DMS53 treated with DMSO at 0.1 percent for 48 hours (cell line): ENCODE data around the gene COMMD6.
"Not testable (repeated sequence)": the region's sequence is repeated elsewhere in the genome, so short reads cannot be mapped to it uniquely, and the experiment has no call there.

Source experiments
- DNase-seq: peaks from one replicate; lab custom pipeline; 2025; ENCODE audit not compliant: unreplicated experiment; lab: John Stamatoyannopoulos, UW

COMMD6 gene

DNA sequence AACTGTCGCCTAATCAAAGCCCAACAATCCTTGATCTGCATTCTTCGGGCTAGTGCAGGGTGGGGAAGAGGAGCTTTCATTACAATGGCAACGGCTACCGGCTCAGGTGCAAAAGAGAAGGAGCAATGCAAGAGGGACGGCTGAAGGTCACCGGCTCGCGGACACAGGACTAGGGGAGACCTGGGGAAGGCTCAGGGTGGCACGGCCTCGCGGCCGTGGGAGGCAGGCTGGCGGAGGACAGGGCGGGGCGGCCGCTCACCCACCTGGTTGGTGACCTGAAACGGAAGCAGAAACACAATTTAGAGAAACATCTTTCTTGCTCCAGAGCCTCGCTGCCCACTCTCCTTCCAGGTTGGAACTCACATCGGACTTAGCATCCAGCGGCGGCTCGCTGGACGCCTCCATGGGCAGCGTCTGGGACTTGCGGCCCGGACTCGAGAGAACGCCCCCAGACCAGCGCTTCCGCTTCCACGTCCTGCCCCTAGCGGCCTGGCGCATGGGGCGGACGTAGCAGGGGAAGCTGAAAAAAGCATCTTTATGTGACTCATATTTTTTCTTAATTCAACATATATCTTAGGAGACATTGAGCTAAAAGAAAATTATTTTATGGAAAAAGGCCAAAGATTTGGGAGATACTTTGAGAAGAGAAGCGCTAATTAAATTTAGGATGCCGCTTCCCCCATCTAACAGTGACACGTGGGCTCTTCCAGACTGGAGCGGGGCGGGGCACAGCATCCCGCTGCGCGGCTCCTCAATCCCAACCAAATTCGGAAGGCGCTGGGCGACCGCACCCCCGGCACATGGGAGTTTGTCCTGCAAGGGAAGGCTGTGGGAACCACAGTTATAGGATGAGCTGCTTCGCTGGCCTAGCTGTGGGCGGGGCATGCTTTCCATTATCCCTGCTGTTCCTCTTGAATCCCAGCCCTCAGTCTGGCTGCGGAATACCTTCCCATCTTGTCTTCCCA lies at the start of gene COMMD6:
COMMD6 (minus strand) TSS at position 441 of the 965 bp plus-strand sequence; CDS start at position 405, 36 bp downstream.
- DNase-seq, result peak; percentile 58

GRCh38 chr13:75585153-75585552 lies 47.5 kb upstream of the COMMD6 start:
- no peak for DNase-seq

DNA sequence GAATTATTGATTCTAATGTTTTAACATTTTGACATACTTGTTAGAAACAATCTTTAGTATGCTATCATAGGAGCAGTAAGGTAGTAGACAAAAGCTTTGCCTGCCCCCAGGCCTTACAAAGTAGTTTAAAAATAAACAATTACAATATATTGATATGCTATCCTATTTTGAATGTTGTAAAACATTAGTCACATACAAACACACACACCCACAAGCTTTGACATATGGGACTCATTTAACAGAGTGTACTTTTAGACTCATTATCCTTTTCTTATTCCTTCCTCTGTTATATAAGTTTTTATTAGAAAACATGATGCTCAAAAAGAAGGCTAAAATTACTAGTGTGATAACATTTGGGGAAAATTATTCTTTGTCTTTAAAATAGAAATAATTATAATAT lies 45.5 kb upstream of the COMMD6 start:
- DNase-seq, result no peak

- no peak for DNase-seq
Measured at GRCh38 chr13:75581874-75582640, 44.4 kb upstream of the COMMD6 start.

- DNase-seq, result no peak
Measured at GRCh38 chr13:75579529-75579928, 41.9 kb upstream of the COMMD6 start.

DNA sequence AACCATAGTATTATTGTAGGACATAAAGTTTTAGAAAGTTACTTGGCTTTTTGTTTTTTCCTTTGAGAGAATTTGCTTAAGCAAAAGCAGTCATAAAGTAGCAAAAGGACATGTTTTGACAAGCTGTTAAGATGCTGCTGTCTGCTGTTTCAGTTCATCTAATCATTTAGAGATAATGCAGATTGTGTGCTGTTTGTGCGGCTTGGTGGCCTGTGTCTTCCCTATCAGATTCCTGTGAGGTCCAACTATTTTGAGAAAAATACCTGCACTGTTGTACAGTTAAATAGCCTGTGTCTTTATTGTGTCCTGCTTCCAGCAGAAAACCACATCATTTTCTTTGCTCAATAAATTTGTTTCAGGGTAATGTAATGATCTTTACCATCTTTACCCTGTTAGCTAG lies 31.9 kb upstream of the COMMD6 start:
- no peak for DNase-seq

GRCh38 chr13:75566658-75567057 lies 29.0 kb upstream of the COMMD6 start:
- no peak for DNase-seq

- DNase-seq, result no peak
Measured at GRCh38 chr13:75558145-75558840, 20.7 kb upstream of the COMMD6 start.

GRCh38 chr13:75556961-75557360 lies 19.3 kb upstream of the COMMD6 start:
- DNase-seq, result no peak

- DNase-seq, result no peak
Measured at GRCh38 chr13:75555836-75556235, 18.2 kb upstream of the COMMD6 start.

DNA sequence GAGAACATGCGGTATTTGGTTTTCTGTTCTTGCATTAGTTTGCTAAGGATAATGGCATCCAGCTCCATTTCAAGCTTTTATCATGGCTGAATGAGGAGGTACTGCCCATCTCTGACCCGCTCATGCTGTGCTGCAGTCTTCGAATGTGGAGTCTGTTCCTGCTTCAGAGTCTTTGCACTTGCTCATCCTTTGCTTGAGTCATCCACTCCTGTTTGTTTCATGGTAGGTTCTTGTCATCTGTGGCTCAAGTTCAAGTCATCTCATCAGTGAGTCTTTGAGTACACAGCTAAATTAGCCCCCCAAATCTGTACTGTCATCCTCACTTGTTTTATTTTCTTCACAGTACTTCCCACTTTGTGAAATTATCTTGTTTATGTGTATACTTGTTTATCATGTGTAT lies 17.3 kb upstream of the COMMD6 start:
- no peak for DNase-seq

GRCh38 chr13:75554464-75554863 lies 16.8 kb upstream of the COMMD6 start:
- DNase-seq, result no peak

- peak; percentile 1 for DNase-seq
Measured at GRCh38 chr13:75550159-75550567, 12.5 kb upstream of the COMMD6 start.

- DNase-seq, result peak; percentile 62
Measured at GRCh38 chr13:75549262-75550158, 11.9 kb upstream of the COMMD6 start, which contains the start of gene UCHL3. Gene UCHL3 (plus strand): TSS chr13:75549791. CDS start chr13:75549821, 30 bp downstream.

- no peak for DNase-seq
Measured at GRCh38 chr13:75547917-75548316, 10.3 kb upstream of the COMMD6 start.

- DNase-seq, result not testable (repeated sequence)
Measured at GRCh38 chr13:75545386-75545785, 7.7 kb upstream of the COMMD6 start.

GRCh38 chr13:75544681-75545330 lies 7.2 kb upstream of the COMMD6 start:
- no peak for DNase-seq

DNA sequence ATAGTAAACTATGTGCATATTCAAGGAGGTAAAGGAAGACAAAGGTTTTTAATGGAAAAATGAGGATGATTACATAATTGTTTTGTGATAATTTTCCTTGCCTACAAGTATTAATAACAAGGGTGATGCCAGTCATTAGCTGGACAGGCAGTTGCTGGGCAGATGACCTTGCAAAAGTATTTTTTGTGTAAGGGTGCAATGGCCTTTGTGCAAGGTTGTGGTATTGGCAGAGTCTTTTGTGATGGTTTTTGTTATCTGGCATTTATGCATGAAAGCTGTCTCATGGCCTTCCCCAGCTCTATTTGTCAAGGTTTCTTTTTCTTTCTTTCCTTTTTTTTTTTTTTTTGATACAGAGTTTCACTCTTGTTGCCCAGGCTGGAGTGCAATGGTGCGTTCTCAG lies 4.3 kb upstream of the COMMD6 start:
- DNase-seq, result no peak

DNA sequence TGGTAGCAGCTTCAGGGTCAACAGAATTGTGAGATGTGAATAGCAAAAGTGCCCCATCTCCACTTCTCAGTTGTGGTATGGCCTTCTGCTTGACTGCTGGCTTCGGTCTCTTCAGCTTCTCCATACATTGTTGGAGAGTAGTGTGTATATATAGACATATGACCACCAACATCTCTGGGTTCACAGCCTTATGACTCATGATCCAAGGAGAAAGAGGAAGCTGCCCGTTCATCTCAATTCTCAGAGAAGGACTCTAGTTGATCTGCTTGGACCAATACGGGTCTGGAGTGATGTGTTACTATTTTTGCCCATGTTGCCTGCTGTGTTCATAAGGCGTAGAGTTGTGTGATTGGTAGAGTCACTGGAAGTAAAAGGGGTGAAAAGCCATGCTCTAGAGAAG lies 3.6 kb upstream of the COMMD6 start:
- no peak for DNase-seq

- DNase-seq, result no peak
Measured at GRCh38 chr13:75533861-75534260, 3.8 kb downstream of the COMMD6 start.
